GM18505 (cell line): Measurements from ENCODE around the gene SLC22A4.

Experiments used
- ATAC-seq: cut with Tn5 transposase; IDR thresholded peaks from one replicate; pipeline ENCODE4 v1.9.1; 2021; ENCODE audit not compliant: unreplicated experiment
- POLR2A ChIP-seq: IDR thresholded peaks from 4 replicates; pipeline ENCODE4 v1.6.1; 2011; ENCODE audit warnings: borderline replicate concordance; ENCODE audit not compliant: insufficient read depth, insufficient read length; ENCODE audit errors: extremely low read depth

SLC22A4 gene

DNA sequence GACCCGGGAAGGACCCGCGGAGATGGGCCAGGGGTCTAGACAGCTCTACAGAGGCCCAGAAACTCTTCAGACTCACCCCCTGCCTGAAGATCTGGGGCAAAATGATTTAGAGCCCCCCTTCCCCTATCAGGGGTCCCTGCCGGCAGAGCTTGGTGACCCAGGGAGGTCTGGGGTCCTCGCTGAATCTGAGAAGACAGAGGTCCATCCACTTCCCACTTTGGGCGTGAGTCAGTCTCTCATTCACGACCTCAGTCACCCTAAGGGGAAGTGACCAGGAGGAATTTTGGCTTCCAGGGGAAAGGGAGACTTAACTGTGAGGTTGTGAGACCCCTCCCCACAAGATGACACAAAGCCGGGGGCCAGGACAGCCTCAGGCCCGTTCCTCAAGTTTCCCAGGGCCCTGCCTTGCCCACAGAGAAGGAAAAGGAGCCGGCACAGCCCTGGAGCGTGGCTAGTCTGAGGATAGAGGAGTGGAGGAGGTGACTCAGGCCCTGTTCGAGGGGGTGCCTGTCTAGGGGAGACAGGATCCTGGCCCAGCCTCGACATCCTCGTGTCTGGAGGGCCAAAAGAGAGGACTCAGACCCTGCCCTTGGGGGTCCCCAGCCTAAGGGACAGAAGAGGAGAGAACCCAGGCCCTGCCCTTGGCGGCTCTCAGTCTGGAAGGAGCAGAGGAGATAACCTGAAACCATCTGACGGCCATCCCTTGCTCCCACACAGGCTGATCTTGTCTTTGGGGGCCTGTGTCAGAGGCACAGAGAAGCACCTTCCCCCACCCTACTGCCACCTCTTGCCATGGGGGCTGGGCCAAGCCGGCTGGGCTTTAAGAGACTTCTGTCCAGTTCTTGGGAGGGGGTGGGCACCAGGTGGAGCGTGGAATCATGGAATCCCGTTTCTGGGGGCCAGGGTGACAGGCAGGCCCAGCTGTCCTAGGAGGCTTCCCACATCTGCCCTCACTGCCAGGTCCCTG, 35.8 kb upstream of the SLC22A4 start:
- no peak for ATAC-seq

DNA sequence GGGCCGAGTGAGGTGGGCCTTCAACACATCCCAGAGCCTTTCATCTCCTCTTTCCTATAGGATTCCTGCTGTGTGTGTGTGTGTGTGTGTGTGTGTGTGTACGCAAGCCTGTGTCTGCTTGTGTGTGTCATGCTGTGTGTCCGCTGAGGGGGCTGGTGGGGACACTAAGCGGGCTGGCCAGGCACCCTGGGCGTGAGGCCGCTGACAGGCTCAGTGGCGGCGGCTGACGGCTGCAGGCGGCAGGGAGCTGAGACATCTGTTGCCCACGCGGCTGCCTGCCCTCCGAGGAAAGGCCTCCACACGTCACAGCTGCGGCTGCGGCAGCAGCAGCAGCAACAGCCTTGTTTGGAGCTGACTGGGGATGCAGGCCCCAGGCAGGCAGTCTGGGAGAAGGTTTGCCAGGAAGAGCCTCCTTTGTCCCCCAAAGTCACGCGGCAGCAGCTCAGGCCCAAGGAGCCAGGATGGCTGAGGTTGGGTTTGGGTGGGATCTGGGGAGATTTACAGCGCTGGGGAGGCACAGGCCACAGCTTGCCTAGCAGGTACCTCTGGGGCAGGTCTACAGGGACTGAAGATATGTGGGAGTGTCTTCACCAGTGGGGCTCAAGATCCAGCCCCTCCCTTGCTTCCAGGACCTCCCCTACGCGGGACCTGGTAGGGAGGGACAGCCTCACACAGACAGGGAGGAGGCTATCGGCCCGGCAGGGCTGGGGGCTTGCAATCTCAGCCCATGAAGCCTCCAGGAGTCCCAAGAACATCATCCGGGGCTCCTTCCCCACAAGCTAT, 34.9 kb upstream of the SLC22A4 start:
- ATAC-seq: no peak
- TF ChIP-seq POLR2A: no peak

More for the DNA sequence above, 35.8 kb upstream of the SLC22A4 start:
- TF ChIP-seq POLR2A: no peak

DNA sequence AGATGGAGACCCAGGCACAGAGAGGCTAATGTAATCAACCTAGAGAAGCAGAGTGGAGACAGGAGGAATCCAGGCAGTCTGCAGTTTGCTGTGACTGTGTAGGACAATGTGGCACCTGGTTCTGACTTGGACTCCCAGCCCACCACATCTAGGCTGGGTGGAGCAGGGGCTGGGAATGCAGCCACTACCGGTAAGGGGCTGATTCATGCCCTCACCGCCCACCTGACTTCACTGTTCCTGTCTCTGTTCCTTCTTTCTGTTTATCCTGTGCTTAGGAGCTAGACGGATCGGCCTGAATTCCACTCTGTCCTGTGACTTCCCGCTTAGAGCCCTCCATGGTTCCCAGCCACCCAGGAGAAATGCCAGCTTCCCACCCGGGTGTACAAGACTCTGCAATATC, 34.1 kb upstream of the SLC22A4 start:
- no peak for TF ChIP-seq POLR2A
- no peak for ATAC-seq

DNA sequence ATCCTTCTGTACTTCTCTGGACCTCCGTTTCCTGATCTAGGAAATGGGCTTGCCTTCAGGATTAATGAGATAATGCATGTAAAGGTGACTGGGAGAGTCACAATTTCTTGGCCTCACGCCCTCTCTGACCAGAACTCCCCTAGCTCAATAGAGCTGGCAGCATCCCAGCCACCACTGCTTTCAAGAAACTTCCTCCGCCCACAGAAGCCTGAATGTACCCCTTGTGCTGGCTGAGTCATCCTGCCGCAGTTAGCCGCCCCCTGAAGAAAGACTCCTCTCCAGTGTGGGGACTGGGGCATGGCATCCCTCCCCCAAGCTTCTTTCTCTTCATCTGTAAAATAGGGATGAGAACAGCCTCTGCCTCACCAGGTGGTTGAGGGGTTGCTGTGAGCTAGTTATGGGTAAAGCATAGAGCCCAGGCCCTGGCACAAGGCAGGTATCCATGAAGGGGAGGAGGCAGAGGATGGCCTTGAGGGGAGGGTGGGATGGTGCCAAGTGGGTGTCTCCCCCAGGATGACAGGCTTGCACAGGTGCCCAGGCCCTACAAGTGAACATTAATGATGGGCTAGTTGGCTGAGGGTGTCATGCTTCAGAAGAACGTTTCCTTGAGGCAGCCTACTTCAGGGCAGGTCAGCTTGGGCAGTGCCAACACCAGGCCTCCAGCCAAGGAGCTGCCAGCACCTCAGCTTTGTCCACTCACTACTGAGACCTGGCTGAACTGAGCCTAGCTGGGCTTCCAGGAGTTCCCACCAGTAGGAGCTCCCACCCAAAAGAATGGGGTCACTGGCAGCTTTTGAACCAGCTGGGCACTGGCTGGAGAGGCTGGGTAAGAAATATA, 33.3 kb upstream of the SLC22A4 start:
- no peak for TF ChIP-seq POLR2A
- peak; percentile 55 for ATAC-seq

DNA sequence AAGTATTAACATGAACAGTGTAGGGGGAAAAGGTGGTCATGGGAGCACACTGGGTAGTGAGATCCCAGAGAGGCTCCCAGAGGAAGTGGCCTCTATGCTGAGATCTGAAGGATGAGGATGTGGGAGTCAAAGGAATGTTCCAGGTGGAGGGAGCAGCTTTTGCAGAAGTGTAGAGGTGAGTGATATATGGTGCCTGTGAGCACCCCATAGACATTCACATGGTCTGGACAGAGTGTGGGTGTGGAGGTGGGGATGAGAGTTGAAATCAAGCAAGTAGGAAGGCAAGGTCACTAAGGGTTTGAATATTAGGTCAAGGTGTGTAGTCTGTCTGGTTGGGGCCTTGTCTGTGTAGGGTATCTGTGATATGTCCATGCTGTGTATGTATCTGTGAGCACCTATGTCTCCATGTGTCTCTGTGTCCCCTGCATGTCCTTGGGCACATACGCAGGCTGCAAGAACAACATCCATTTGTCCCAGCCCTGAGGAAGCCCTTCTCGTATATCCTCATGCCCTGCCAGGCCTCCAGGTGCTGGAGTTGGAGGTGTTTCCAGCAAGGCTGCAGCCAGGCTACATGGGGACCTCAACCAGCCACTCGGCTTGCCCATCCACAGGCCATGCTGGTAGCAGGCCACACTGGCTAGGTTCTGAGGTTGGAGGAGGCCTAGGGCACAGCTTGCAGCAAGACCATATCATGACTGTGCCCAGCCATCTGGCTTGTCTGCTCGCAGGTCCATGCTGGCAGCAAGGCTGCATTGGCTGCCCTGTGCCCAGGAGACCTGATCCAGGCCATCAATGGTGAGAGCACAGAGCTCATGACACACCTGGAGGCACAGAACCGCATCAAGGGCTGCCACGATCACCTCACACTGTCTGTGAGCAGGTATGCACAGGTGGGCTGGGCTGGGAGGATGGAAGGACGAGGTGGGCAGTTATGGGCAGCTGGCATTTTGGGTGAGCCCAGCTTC, 32.0 kb upstream of the SLC22A4 start:
- ATAC-seq: no peak
- no peak for TF ChIP-seq POLR2A

DNA sequence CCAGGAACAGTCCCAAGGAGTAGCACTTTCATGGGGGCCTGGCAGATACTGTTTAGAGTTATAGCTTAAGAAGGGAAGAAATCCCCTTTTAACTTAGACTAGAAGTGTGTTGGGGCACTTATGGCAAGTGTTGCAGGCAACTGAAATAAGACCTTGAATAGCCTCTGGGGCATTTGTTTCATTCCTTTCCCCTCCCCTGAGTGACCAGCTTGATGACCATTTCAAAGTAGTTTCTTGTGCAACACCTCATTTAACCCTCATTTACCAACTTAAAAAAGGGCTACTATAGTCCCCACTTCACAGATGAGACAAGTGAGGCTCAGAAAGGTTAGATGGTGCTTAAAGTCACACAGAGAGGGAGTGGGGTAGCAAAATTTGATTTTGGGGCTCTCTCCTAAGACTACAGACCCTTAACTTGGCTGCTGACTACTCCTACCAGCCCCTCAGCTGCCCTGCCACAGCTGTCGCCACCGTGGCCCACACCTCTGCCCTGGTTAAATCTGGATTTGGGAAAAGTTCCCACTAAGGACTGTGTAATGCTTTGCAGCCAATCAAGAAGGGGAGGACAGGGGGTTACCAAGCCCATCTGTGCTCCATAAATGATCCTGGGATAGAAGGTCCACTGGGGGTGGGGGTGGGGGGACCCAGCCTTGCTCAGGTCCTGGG, 31.2 kb upstream of the SLC22A4 start:
- ATAC-seq: no peak
- TF ChIP-seq POLR2A: no peak

DNA sequence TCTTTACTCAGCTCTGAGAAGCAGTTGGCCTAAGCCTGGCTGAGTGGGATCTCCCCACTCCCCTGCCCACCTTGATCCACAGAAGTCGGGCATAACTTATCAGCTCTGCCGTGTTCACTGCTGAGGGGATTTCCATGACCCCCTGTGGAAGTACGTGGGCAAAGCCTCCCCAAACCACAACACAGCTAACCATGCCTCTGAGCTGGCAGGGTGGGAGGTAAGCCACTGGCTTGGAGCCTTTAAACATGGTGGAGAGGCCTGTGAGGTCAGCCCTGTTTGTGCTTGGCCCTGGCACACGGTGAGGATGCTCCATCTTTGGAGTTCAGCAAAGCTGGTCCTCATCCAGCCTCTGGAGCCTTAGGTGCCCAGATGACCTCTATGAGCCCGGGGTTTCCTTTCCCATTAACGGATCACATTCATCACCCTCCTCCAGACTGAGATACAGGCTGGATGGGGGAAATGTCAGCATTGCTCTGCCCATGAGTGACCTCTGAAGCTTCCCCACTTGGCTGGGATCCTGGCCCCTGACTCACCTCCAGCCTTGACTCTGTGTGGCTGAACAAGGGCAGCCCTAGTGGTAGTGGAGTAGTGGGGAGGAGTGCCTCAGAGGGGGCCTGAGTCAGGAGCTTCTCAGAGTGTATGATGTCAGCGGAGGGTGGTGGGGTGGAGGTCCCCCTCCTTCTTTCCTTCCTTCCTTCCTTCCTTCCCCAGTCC, 30.5 kb upstream of the SLC22A4 start:
- TF ChIP-seq POLR2A: no peak
- no peak for ATAC-seq

DNA sequence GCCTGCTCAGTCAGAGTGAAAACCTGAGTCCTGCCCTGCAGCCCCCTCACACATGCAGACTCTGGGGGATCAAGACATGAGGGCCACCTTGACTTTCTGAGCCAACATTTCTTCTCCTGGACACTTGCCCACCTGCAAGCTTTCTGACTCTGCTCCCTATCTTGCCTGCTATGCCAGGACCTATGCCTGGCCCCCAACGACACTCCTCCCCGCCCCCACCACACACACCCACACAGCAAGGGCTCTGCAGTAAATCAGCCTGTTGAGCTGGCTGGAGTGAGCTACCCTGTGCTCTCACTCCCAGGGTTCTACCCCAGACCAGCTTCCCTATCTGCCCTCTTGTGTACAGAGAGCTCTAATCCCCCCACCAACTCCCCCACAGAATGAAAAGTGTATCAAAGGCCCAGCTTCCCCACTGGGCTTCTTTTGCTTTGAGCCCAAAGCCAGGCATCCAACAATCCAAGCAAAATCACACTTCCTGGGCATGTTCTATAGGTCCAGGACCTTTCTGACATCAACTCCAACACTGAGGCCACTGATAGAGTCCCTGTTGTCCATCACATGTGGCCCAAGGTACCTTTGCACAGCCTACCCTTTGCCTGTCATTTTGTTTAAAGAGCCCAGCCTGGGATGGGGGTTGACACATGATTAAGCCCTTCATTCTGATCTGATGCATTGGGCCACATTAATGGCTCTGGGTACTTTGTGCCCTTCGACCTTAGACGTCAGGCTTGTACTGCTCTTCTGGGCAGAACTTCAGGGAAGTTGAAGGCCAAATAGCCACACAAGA, 29.5 kb upstream of the SLC22A4 start:
- no peak for ATAC-seq
- TF ChIP-seq POLR2A: no peak

DNA sequence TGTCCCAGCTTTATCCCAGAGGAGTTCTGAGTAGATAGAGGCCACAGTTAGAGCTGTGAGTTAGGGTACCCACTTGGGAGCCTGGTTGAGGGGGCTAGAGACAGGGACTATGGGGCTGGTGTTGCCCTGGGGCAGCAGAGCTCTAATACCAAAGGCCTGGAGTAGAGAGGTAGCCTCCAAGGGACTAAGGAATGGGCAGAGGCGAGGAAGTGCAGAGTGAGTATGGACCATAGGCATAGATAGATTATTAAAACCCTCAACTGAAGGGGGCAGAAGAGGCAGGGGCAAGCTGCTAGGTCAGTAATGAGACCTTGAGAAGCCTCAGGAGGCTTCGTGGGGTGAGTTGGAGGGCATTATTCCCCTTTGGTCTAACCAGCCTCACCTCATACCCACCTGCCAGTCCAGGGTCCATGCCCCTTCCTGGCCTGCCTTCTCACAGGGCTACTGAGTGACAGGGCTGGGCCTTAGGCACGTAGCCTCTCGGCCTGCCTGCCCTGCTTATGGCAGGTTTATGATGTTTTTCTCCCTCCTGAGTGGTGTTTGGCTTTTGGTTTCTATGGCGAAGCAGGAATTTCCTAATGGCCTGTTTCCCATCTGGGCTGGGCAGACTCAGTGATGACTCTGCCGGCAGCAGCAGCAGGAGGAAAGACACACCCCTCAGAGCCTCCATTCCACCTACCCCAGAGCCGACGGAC, 28.7 kb upstream of the SLC22A4 start:
- TF ChIP-seq POLR2A: no peak
- ATAC-seq: no peak
